HG02938 (cell line): ENCODE results near the gene HEMK1.

ENCODE experiments used
- ATAC-seq: cut with Tn5 transposase; IDR thresholded peaks from one replicate; pipeline ENCODE4 v1.9.1; 2021; ENCODE audit warnings: mild to moderate bottlenecking, moderate library complexity; ENCODE audit not compliant: unreplicated experiment

The HEMK1 gene

GRCh38 chr3:50612234-50612882 lies 43.0 kb downstream of the HEMK1 start:
- ATAC-seq: no peak

GRCh38 chr3:50612970-50613846 lies 43.9 kb downstream of the HEMK1 start:
- no peak for ATAC-seq

DNA sequence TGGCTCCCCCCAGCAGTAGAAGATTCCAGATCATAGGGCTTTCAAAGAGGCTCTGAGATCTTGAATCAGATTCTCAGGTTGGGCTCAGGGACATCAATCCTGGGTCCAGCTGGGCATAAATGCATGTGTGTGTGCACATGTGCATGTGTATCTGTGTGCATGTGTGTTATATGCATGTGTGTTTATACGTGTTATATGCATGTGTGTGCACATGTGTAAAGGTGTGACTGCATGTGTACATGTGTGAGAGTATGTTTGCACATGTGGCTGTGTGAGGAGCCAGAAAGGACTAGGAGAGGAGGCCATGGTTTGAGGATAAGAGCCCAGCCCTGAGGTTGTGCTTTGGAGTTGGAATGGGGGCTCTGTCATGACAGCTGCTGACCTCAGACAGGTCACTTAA lies 45.9 kb downstream of the HEMK1 start:
- no peak for ATAC-seq

DNA sequence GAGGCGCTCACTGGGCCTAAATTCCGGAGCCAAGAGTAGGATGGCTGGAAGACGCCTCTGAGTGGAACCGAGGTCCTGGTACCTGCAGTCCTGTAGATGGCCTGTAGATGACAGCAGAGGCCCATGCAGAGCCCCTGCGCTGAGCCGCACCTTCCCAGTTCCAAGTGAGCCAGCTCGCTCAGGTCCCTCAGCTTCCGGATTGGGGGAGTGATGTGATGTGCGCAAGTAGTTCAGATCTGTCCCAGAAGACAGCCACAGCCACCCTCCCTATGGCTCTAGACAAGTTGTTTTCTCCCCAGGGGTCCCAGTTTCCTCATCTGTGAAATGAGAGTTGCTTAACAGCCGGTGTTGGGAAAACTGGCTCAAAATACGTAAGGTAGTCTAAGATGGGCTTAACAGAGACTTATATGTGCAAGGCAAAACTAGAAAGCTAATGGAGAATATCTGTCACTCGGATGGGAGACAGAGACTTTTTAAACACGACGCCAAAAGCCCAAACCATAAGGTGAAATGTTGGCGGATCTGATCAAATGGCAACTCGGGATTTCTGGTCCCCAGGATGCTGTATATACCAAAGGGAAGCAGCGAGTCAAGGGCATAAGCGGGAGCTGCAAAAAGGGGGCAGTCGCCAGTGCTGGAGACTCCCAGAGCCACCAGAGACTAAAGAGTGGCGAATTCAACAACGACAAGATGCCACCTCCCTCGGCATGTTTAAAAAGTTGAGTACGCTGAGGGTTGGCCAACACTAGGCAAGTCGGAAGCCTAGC lies 46.9 kb downstream of the HEMK1 start:
- peak; percentile 30 for ATAC-seq

DNA sequence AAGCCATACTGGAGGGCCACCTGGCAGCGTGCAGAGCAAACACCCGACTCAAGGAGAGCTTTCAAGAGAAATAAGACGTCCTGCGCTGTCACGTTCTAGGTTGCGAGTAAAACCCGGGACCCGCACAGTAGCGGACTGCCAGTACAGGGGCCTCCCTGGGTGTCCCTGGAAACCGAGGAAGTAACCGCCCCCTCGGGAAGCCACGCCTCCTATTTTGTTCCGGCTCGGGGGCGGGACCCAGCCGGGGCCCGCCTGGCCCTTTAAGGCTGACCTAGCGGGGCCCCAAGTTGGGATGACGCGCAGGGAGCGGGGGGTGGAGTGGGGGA lies 47.4 kb downstream of the HEMK1 start:
- ATAC-seq: peak; percentile 44

DNA sequence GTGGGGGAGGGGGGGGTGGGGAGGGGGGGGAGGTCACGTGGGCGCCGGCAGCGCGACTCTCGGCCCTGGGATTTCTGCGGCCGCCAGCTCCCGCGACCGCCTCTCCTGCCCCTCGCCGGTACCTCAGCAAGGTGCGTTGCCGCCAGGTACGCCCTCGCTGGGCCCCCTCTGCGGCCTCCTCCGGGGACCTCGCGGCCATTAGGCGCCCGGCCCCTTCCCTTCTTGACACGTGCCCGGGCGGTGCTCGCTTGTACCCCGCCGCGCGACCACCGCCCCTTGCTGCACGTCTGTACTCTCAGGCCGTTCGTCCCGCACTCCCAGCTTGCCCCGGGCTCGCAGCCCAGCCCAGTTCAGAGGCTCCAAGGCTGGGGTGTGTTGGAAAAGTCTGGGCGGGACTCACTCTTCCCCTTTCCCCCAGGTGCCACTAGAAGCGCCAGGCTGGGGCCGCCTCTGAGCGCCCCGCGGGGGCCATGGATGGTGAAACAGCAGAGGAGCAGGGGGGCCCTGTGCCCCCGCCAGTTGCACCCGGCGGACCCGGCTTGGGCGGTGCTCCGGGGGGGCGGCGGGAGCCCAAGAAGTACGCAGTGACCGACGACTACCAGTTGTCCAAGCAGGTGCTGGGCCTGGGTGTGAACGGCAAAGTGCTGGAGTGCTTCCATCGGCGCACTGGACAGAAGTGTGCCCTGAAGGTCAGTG lies 47.9 kb downstream of the HEMK1 start, which contains the start of gene MAPKAPK3:
TSS of gene MAPKAPK3 (plus strand) at position 56 of the 696 bp plus-strand sequence. CDS start at position 471, 415 bp downstream.
- ATAC-seq: peak; percentile 16

DNA sequence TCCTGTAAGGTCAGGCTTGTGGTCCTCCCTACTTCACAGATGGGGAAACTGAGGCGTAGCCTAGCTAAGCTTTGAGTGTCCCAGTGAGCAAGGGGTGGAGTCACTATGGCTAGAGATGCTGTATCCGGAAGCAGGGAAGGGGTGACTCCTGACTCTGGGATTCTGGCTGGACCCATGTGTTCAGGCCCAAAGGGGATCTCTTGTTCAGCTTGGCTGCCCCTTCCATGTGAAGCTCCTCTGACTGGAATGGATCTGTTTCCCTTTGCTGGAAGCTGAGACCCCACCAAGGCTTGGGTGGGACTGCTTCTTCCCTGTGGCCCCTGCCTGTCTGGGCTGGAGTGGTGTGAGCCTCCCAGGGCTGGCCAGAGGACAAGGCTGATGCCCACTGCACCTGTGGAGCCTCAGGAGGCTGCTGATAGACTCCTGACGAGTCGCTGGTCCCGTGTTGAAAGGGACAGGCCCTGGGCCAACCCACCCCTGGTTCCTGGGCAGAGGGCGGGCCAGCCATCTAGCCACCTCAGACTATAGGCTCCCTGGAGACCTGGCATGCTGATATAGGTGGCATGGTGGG lies 48.7 kb downstream of the HEMK1 start:
- no peak for ATAC-seq

GRCh38 chr3:50620420-50620819 lies 51.1 kb downstream of the HEMK1 start:
- no peak for ATAC-seq

DNA sequence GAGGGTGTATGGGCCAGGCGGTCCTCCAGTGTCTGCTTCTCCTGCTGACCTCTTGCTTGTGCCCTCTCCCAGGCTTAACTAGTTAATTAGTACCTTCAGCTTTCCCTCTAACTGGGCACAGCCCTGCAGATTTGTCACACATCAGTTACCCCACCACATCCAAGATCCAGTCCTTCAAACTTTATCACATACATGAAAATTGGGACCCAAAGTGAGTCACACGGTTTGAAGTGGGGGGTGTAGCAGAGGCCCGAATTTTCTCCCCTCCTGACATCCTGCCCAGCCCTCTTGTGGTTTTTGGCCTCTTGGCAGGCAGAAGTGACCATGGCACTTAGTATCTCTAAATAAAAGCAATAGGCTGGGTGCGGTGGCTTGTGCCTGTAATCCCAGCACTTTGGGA lies 51.5 kb downstream of the HEMK1 start:
- no peak for ATAC-seq

- ATAC-seq: no peak
These were observed 53.6 kb downstream of the HEMK1 start for GRCh38 chr3:50622881-50623280.

DNA sequence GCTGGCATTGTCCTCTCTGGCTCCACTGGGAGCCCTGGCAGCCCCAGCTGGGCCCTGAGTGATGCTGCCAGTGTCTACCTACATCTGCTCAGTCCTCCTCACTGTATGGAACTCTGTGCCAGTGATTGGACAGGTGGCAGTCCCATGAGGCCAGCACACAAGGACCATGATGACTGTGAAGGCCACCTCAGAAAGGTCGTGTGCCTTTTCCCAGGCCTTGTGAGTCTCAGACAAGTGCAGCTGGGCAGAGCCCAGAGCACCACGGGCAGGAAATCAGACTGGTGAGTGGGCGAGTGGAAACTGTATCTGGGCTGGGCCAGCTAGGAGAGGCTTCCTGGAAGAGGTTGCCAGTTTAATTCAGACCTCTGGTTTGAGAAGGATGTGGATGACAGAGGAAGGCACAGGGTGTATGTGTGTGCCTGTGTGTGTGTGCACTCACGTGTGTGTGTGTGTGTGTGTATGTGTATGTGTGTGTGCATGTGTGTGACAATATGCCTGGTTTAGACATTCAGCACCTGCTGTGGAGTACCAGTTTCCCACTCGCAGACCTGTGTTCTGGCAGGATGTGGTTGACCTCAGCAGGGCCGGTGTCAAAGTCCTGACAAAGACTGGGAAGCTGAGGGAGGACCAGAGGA lies 54.6 kb downstream of the HEMK1 start:
- ATAC-seq: no peak

DNA sequence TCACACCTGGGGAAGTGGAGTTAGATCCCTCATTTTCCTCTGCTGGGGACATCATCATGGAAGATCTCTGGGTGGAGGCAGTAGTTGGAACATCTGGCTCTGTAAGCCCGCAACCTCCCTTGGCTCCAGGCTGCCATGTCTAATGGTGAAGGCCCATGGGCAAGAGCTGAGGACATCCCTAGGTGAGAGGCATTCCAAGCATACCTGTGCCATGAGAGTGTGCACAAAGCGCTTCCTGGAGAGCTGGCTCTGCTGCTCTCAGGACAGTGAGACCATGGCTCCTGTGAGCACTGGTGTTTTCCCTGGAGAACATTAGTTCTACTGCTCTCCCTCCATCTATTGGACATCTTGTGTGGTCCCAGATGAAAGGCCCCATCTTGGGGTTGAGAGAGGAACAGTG lies 55.3 kb downstream of the HEMK1 start:
- ATAC-seq: no peak

GRCh38 chr3:50625231-50626182 lies 56.2 kb downstream of the HEMK1 start:
- no peak for ATAC-seq

DNA sequence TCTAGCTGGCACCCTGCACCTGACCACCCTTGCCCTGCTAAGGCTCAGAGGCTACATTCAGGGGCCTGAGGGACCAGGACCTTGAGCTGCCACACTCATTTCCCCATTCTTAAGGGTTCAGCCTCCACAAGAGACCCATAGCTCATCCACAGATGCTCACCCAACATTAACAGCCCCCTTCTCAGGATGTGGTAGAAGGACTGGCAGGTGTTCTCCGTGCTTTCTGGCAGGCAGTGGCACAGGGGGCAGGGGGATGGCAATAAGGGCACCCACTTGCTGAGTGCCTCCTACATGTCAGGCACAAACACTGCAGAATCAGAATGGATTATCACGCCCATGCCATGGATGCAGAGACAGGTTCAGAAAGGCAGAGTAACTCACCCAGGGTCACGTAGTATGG lies 57.1 kb downstream of the HEMK1 start:
- no peak for ATAC-seq

DNA sequence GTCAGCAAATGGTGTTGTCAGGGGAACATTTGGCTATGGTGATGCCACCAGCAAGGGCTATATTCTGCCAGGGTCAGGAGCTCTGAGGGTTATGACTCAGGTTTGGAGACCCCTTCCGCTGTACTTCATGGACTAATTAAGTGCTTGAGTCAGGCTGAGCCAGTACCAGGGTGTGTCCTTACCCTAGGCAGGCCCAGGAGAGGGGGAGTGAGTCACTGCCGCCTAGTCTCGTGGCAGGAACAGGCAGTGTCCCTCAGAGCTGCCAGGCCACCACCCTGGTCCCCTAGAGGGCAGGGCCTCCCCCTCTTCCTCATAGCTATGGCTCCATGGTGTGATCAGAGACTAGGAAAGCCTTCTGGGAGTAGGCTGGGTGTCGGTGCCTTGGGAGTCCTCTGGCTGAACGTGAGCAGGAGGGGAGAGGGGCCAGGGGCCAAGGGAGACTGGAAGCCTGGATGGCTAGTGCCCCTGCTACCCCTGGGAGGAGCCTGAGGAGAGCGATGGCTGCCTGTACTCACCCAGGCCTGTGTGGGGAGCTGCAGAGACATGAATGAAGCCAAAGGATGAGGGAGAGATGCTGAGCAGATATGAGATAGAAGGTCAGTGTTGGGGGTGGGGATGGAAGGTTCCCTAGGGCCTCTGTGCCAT lies 58.2 kb downstream of the HEMK1 start:
- ATAC-seq: no peak

GRCh38 chr3:50628601-50629000 lies 59.3 kb downstream of the HEMK1 start:
- no peak for ATAC-seq

DNA sequence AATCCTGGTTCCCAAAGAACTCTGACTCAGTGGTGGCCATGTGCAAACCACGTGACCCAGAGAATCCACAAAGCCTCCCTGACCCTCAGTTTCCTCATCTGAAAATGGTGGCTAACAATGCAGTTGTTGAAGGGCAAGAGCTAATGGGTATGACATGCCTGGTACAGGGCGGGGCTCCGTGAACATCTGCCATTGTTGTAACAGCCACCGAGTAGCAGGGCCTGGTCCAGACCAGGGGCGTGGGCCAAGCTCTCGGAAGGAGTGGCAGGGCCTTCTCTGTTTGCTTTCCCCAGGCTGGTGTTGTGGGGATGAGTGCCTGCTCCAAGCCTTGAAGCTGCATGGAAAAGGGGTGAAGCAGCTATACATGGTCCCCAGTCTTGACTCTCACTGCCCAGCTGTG lies 61.1 kb downstream of the HEMK1 start:
- ATAC-seq: no peak

- no peak for ATAC-seq
These were observed 61.6 kb downstream of the HEMK1 start for GRCh38 chr3:50630877-50631276.

- no peak for ATAC-seq
These were observed 63.1 kb downstream of the HEMK1 start for GRCh38 chr3:50632450-50632849.
